Skeletal muscle cell (primary cell): ENCODE results near the gene NBEA.

Experiments
- DNase-seq: peaks from one replicate; pipeline ENCODE4 v3.0.0-alpha.2; 2010; ENCODE audit warnings: low read depth
- H3K4me3 ChIP-seq: 2 replicates; pipeline ENCODE4 v1.5.1; 2011; ENCODE audit warnings: low read depth, mild to moderate bottlenecking, control low read depth, low read length, moderate library complexity

NBEA gene

GRCh38 chr13:35481777-35482176 lies 539.7 kb downstream of the NBEA start:
- H3K4me3 ChIP-seq = no peak overlapping the region
- DNase-seq = no peak

- no peak overlapping the region for H3K4me3 ChIP-seq
- no peak for DNase-seq
These were observed 540.5 kb downstream of the NBEA start for GRCh38 chr13:35482527-35482926.

DNA sequence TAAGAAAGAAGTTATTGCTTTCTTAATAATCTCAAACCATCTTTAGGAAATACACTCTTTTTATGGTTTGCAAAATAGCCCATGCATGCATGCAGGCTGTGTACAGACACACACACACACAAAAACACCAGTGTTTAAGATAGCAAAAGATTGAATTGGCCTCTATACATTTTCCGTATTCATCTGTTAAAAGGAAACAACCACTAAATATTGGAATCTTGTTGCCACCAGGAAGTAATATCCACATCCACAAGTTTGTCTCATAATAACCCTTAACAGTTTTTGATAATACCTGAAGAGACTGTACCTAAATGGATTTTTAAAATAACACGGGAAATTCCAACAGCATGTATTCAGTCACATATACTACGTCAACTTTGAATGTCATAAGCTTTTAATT lies 541.7 kb downstream of the NBEA start:
- DNase-seq = no peak
- no peak overlapping the region for H3K4me3 ChIP-seq

DNA sequence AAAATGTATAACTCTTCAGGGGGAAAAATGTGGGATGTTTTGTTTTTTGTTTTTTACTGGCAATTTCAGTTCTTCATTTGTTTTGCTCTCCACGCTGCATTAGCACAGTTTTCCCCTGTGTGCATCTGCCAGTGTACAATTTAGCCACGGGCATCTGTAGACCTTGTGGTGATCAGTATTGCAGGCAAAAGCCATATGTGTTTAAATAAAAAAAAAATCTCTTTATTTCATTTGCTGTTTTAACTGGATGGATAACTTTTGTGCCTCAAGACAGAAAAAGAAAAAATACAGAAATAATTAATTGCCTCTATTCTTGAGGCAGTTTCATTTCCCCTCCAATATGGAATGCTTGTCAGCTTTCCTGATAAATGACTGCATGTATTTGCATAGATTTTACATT lies 542.3 kb downstream of the NBEA start:
- H3K4me3 ChIP-seq = no peak overlapping the region
- DNase-seq = no peak

DNA sequence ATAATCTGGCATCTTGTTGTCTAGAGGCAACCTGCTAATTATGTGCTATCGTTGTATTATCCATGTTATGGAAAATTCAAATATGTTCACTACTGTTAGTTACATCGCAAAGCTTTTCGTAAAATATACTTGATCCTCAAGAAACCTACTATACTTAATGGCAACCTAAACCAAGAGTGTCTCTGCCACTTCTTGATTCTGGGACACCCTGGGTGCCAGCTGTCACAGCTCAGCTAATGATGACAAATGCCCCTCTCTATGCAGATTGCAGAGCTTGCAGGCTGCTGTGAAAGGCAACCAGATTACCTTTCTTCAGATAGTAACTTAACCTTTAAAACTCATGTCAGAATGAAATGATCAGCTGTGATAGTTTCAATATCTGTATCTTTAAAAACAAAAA lies 543.4 kb downstream of the NBEA start:
- no peak for DNase-seq
- H3K4me3 ChIP-seq = no peak overlapping the region

- H3K4me3 ChIP-seq = no peak overlapping the region
- DNase-seq = no peak
These were observed 547.0 kb downstream of the NBEA start for GRCh38 chr13:35489050-35489449.

GRCh38 chr13:35496006-35496405 lies 553.9 kb downstream of the NBEA start:
- no peak for DNase-seq
- no peak overlapping the region for H3K4me3 ChIP-seq

GRCh38 chr13:35496761-35497386 lies 554.8 kb downstream of the NBEA start:
- no peak for DNase-seq
- H3K4me3 ChIP-seq = no peak overlapping the region

GRCh38 chr13:35498231-35498630 lies 556.2 kb downstream of the NBEA start:
- no peak overlapping the region for H3K4me3 ChIP-seq
- no peak for DNase-seq

- no peak overlapping the region for H3K4me3 ChIP-seq
- DNase-seq = no peak
These were observed 557.2 kb downstream of the NBEA start for GRCh38 chr13:35499196-35499662.

DNA sequence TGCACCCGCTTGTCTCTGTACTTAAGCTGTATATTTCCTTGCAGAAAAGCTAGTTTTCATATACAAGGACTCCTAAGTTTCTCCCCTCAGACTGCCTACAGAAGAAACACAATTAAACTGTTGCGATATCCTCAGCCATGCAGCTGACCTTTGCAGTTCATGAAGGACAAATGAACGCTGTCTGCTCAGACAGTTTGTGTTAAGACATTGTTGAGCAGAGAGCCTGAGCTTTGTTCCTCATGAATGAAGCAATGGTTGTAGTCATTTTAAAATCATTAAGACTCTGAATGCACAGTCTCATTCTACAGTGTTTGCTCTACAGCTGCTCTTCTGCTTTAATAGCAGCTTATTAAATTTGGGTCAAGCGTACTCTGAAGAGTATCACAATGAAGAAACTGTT lies 557.6 kb downstream of the NBEA start:
- no peak for DNase-seq
- H3K4me3 ChIP-seq = no peak overlapping the region

- no peak for DNase-seq
These were observed 558.1 kb downstream of the NBEA start for GRCh38 chr13:35500144-35500543.

DNA sequence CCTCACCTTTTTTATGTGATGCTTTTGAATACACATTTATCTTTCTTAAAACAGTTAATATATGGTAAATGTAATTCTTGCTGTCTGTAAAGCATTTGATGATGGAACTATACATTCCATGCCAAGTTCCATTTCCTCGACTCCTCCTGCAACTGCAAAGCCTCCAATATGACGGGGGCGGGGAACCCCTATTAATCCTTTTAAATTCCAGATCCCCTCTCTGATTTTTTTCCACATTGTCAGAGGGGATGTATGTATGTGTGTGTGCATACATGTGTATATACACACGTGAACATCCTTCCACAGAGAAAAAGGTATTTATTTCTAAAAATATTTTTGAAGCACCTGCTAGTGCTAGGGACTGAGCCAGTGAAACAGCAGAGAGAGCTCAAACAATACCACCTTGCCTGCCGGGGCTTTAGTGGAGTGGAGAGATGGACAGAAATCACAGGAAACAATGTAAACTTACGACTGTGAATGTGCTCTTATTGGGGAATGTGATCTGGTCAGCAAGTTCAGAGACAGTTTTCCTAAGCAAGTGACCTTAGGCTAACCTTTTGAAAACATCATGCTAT lies 559.7 kb downstream of the NBEA start:
- DNase-seq = no peak

More at GRCh38 chr13:35500144-35500543, 558.1 kb downstream of the NBEA start:
- no peak overlapping the region for H3K4me3 ChIP-seq

DNA sequence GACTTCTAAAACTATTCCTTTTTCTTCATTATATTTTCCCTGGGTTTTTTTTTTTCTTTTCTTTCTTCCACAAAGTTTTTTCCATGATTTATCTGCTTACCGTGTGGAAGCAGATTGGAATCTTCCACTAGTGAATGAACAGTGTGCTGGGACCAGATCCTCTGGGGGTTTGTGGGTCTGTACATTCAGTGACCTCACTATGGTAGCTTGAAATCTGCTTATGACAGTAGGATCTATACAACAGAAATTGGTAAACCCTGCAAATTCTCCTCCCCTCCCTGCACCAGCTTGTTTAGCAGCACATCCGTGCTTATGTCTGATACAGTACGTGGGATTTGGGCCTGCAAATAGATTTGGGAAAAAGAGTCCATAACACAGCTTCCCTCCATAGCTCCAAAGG lies 560.4 kb downstream of the NBEA start:
- DNase-seq = no peak
- no peak overlapping the region for H3K4me3 ChIP-seq

More for the DNA sequence above, 559.7 kb downstream of the NBEA start:
- no peak overlapping the region for H3K4me3 ChIP-seq

DNA sequence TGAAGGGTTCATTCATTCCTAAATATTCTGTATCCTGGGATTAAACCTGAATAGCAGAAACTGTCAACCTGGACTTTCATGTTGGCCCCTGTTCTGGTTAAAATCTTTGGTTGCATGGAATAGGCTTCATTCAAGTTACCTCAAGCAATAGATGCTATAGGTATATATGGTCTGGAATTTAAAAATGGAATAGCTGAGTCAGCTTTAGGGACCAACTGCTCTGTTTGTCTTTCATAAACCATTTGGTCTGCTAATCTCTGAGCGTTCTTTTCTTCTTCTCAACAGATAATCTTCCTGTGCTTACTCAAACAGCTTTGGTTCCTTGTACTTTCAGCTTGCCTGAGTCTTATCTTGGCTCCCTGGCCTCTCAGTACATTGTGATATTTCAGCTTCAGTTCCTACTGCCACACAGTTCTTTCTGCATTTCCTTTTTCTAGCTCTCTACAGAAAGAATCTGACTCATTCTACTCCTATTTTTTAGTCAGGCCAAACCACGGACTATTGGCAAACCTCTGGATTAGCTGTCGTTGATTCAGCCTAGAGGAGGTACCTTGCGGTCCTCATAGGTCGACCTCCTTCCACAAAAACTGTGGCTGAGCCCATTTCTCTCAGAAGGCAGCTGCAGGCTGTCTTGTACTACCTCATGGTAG lies 570.3 kb downstream of the NBEA start:
- DNase-seq = peak; percentile 94
- no peak overlapping the region for H3K4me3 ChIP-seq

GRCh38 chr13:35514061-35514477 lies 572.0 kb downstream of the NBEA start:
- H3K4me3 ChIP-seq = no peak overlapping the region
- no peak for DNase-seq

- H3K4me3 ChIP-seq = no peak overlapping the region
- DNase-seq = no peak
These were observed 572.9 kb downstream of the NBEA start for GRCh38 chr13:35514801-35515502.

- DNase-seq = no peak
- no peak overlapping the region for H3K4me3 ChIP-seq
These were observed 576.4 kb downstream of the NBEA start for GRCh38 chr13:35518337-35518946.

DNA sequence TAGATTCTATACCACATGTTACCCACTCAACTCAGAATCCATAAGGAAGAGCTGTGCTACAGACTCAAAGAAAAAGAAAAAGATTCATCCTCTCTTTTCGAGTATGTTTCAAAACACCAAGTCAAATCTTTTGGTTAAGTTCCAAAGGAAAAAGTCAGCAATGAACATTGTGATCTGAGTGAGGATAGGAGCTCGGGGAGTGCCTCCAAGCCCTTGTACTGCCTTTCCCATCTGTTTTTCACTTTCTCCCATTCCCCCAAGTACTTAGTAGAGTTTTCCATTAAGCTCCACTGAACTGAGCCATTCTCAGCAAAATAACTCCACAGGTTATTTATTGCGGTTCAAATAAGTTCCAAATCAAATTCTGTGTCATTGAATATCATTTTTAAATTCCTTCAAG lies 582.1 kb downstream of the NBEA start:
- no peak for DNase-seq
- H3K4me3 ChIP-seq = no peak overlapping the region

- H3K4me3 ChIP-seq = no peak overlapping the region
- no peak for DNase-seq
These were observed 584.5 kb downstream of the NBEA start for GRCh38 chr13:35526577-35526976.
